Keratinocyte (primary cell): ENCODE data around the gene CCDC85C. TPM values are rescaled to one million over a fixed set of nuclear protein-coding genes. Genes with fewer than 3 reads are reported as not detected.

Experiments used
- DNase-seq: peaks from one replicate; pipeline ENCODE4 v3.0.0-alpha.2; 2011; ENCODE audit warnings: low read depth, missing footprints, low spot score
- FAIRE-seq: peaks from 2 replicates; lab custom pipeline; 2011; peaks lifted over from hg19 to GRCh38; lab: Jason Lieb, UNC
- H2AFZ ChIP-seq: 2 replicates; pipeline ENCODE4 v1.6.0; 2012; ENCODE audit warnings: low read length, control low read depth, inconsistent platforms; ENCODE audit not compliant: control insufficient read depth
- H3K27ac ChIP-seq: 2 replicates; pipeline ENCODE4 v1.5.1; 2011; ENCODE audit warnings: low read length; ENCODE audit not compliant: control insufficient read depth, insufficient read depth
- H3K27me3 ChIP-seq: 3 replicates; pipeline ENCODE4 v1.6.0; 2011; ENCODE audit warnings: low read length; ENCODE audit not compliant: control insufficient read depth, insufficient read depth; ENCODE audit errors: extremely low read depth
- H3K36me3 ChIP-seq, 2 experiments: 2 replicates in 1 of 2; 3 replicates in 1 of 2; pipeline ENCODE4 v1.5.1; 2011; ENCODE audit warnings: low read length in 2 of 2, mild to moderate bottlenecking in 1 of 2; ENCODE audit not compliant: control insufficient read depth in 2 of 2, insufficient read depth in 2 of 2; ENCODE audit errors: extremely low read depth in 1 of 2
- H3K4me1 ChIP-seq: 3 replicates; pipeline ENCODE4 v1.5.1; 2011; ENCODE audit warnings: low read length; ENCODE audit not compliant: control insufficient read depth, insufficient read depth; ENCODE audit errors: extremely low read depth
- H3K4me2 ChIP-seq: 3 replicates; pipeline ENCODE4 v1.6.0; 2011; ENCODE audit warnings: low read depth, low read length; ENCODE audit not compliant: control insufficient read depth, insufficient read depth; ENCODE audit errors: extremely low read depth
- H3K4me3 ChIP-seq, 3 experiments: fragments of 200-600 bp in 1 of 3; sonication (generic) in 1 of 3; 2 replicates in 2 of 3; 3 replicates in 1 of 3; pipeline ENCODE4 v1.5.1; 2011 to 2016; ENCODE audit warnings: low read length in 3 of 3, mild to moderate bottlenecking in 3 of 3, control low read depth in 2 of 3, inconsistent platforms in 1 of 3, low read depth in 1 of 3, mixed read lengths in 1 of 3, mixed run types in 1 of 3, moderate library complexity in 1 of 3; ENCODE audit not compliant: control insufficient read depth in 2 of 3, insufficient read depth in 2 of 3; ENCODE audit errors: extremely low read depth in 1 of 3
- H3K79me2 ChIP-seq: 2 replicates; pipeline ENCODE4 v1.6.0; 2012; ENCODE audit warnings: low read length; ENCODE audit not compliant: control insufficient read depth, insufficient read depth
- H3K9ac ChIP-seq: 3 replicates; pipeline ENCODE4 v1.6.0; 2011; ENCODE audit warnings: low read length; ENCODE audit not compliant: control insufficient read depth, insufficient read depth; ENCODE audit errors: extremely low read depth
- H3K9me1 ChIP-seq: 3 replicates; pipeline ENCODE4 v1.6.0; 2011; ENCODE audit warnings: low read length; ENCODE audit not compliant: control insufficient read depth, insufficient read depth; ENCODE audit errors: extremely low read depth
- H3K9me3 ChIP-seq: 2 replicates; pipeline ENCODE4 v1.5.1; 2012; ENCODE audit warnings: low read depth, low read length; ENCODE audit not compliant: control insufficient read depth
- H4K20me1 ChIP-seq: 3 replicates; pipeline ENCODE4 v1.6.0; 2011; ENCODE audit warnings: low read length; ENCODE audit not compliant: control insufficient read depth, insufficient read depth; ENCODE audit errors: extremely low read depth
- CTCF ChIP-seq, 3 experiments: IDR thresholded peaks in 1 of 3; conservative IDR thresholded peaks in 1 of 3; optimal IDR thresholded peaks in 1 of 3; 2 replicates in 2 of 3; 3 replicates in 1 of 3; pipeline versions ENCODE3 to v1.5.1; 2011; ENCODE audit warnings: low read length in 3 of 3, mild to moderate bottlenecking in 3 of 3, moderate library complexity in 2 of 3, control low read depth in 1 of 3, inconsistent platforms in 1 of 3; ENCODE audit not compliant: insufficient read depth in 2 of 3; ENCODE audit errors: extremely low read depth in 1 of 3
- EZH2 ChIP-seq: IDR thresholded peaks from one replicate; pipeline ENCODE4 v1.6.1; 2012; ENCODE audit warnings: inconsistent platforms, mild to moderate bottlenecking, low read length, moderate library complexity
- dilution Hi-C: fragments of 300-500 bp; cut with MboI; formaldehyde crosslinking; loops from one replicate; pipeline ENCODE4 v1.7.0; 2020; ENCODE audit warnings: low sequenced_read_pairs; ENCODE audit not compliant: extremely low pct_ligation_motif_present
- polyA plus RNA-seq, 5 experiments: library from polyadenylated mRNA; depleted of rRNA in 3 of 5; stranded (reverse) in 3 of 5; stranded (forward) in 1 of 5; unstranded in 1 of 5; fragments of >200 nt; gene quantifications; 1 replicate in 1 of 5; 2 replicates in 3 of 5; 3 replicates in 1 of 5; pipeline versions ENCODE4 v1.2.1 to v1.2.3, GENCODE V29; 2011 to 2012; ENCODE audit warnings: missing spikeins in 2 of 5, low read depth in 1 of 5, low replicate concordance in 1 of 5

CCDC85C gene
- polyA plus RNA-seq, 1 donor (not counting 4 experiments of a cell fraction or from before 2014, with no cell fraction given) = 13.2 TPM

GRCh38 chr14:99573000-99573330, 31.0 kb downstream of the CCDC85C start:
- TF ChIP-seq EZH2 (no peak), CTCF (optimal IDR thresholded peaks at IDR 0.05 in 1 of 3, IDR thresholded peaks at IDR 0.05 in 1 of 3, conservative IDR thresholded peaks at IDR 0.05 in 1 of 3; ENCODE audit: extremely low read depth in 1 of 3, insufficient read depth in 2 of 3, low read length in 3 of 3) (no peak)
- FAIRE-seq = no peak
- no peaks in the 10 kb centered on the region for H3K36me3 ChIP-seq
- H3K27ac ChIP-seq = no peak overlapping the region
- no peaks in the 10 kb centered on the region for H3K9me3 ChIP-seq
- no peak overlapping the region for H3K4me3 ChIP-seq
- H3K4me1 ChIP-seq = peaks cover 39% of the 10 kb centered on the region
- H3K4me2 ChIP-seq = no peak overlapping the region
- dilution Hi-C loops = no loop called here
- H3K9me1 ChIP-seq = peaks cover 6% of the 10 kb centered on the region
- H3K9ac ChIP-seq = no peak overlapping the region
- peaks cover 95% of the 10 kb centered on the region for H3K79me2 ChIP-seq
- H4K20me1 ChIP-seq = peaks cover 3% of the 10 kb centered on the region
- no peaks in the 10 kb centered on the region for H3K27me3 ChIP-seq
- no peak for DNase-seq
- no peak overlapping the region for H2AFZ ChIP-seq

- TF ChIP-seq CTCF (optimal IDR thresholded peaks at IDR 0.05 in 1 of 3, IDR thresholded peaks at IDR 0.05 in 1 of 3, conservative IDR thresholded peaks at IDR 0.05 in 1 of 3; ENCODE audit: extremely low read depth in 1 of 3, insufficient read depth in 2 of 3, low read length in 3 of 3) = no peak
- TF ChIP-seq EZH2 = no peak
- Histone ChIP-seq H2AFZ (no peak overlapping the region), H3K9me1 (peaks cover 6% of the 10 kb centered on the region), H3K9me3 (no peaks in the 10 kb centered on the region), H3K79me2 (peaks cover 92% of the 10 kb centered on the region), H3K4me2 (no peak overlapping the region), H3K27ac (no peak overlapping the region), H4K20me1 (peaks cover 3% of the 10 kb centered on the region), H3K4me1 (peaks cover 38% of the 10 kb centered on the region), H3K4me3 (no peak overlapping the region), H3K27me3 (no peaks in the 10 kb centered on the region), H3K9ac (no peak overlapping the region), H3K36me3 (no peaks in the 10 kb centered on the region)
- DNase-seq (no peak), FAIRE-seq (no peak)
- dilution Hi-C loops = no loop called here
Observed at GRCh38 chr14:99572173-99572999, 31.6 kb downstream of the CCDC85C start.
